Activated CD4-positive, CD25-positive, alpha-beta regulatory T cell treated with anti-CD3 and anti-CD28 coated beads, Interleukin-2, amount 50 U/mL, for 16 hours (primary cell): Measurements from ENCODE around the gene BEX4.

Experiments
- DNase-seq: peaks from one replicate; pipeline ENCODE4 v3.0.0-alpha.2; 2020; ENCODE audit warnings: low read depth, low spot score

The BEX4 gene

DNA sequence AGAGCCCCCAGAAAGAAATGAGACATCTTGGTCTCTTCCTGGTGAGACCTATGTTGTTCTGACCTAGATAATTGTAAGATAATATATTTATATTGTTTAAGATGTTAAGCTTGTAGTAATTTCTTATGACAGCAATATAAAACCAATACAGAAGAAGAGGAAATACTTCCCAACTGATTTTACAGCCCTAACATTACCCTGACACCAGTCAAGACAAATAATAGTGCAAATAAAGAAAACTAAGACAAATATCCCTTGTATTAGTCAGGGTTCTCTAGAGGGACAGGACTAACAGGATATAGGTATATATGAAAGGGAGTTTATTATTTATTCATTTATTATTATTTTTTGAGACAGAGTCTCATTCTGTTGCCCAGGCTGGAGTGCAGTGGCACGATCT is 21.4 kb downstream of the BEX4 start:
- no peak for DNase-seq

DNA sequence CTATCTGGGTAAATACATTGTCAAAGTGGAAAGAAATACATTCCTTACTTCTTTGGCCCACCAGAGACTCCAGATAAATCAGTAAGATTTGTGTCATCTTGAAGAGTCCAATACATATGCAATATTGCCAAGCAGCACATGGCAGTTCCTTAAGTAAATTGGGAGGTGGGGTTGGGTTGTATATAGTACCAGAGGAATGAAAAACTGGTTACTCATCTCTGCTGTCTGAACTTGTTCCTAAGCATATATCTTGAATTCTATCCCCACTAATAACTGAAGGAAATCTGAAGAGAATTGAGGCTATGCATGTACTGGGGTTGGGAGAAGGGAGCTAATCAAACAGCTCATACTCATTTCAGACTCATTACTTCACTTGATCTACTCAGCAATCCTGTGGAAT is 25.2 kb downstream of the BEX4 start:
- DNase-seq = no peak

DNA sequence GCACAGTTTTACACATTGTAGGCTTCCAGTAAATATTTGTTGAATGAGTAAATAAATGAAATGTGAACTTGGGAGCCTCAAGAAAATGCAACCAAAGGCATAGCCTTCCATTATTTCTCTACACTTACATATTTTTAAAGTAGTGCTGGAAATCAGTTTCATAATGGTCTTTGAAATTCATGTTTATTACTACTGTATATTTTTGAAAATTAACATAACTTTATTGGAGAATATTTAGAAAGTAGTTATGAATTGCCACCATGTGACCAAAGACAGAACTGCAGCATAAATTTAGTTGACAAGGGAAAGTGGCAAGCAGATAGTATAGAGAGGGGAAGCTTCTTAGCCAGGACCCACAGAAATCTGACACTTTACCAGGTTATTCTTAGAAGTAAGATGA is 33.6 kb downstream of the BEX4 start:
- no peak for DNase-seq

DNA sequence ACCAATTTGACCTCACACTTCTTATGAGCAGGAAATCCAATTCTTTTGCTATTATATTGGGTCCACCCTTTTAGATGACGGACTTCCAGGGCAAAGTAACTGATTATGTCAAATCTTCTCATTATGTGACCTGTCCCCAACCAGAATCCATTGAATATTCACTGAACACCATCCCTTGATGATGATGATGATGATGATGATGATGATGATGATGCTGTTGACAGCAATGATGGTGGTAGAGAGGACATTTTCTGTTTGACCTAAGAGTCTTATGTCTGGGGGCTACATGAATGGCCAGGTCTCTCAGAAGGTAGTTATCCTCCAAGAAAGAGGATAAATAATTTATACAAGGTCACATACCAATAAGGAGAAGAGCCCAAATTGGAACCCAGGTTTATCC is 34.9 kb downstream of the BEX4 start:
- DNase-seq = no peak

DNA sequence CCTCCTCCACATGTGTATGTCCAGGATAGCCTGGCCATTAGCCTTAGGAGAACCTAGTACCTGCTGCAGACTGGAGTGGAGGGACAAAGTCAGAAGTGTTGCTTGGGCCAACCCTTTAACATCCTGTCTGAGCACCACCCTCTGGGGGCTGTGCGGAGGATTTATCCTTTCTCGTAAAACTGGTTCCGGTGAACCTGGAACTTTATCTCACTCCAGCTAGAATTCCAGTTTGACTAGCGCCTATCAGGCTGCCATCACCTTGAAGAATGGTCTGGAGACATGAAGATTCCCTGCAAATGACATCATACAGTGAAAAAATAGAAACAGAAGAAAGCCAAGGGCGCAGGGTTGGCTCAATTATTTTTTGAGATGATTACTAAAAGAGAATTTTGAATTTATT is 36.1 kb downstream of the BEX4 start:
- no peak for DNase-seq

DNA sequence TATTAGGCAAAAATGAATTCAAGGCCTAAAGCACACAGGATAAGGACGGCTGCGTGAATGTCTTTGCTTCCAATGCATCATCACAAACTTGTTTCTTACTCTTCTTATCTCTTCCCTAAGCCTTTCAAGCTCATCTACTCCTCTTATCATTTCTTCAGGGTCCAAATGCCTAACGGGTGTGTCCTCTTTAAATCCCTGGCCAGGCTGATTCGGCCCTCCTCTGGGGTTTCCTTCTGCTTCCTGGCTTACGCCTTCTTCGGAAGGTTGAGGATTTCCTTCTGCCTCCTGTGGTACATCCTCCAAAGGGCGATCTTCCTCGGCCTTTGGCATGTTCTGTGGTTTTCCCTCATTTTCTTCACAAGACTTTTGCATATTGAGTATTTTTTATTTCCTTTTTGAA is 38.7 kb downstream of the BEX4 start:
- no peak for DNase-seq

DNA sequence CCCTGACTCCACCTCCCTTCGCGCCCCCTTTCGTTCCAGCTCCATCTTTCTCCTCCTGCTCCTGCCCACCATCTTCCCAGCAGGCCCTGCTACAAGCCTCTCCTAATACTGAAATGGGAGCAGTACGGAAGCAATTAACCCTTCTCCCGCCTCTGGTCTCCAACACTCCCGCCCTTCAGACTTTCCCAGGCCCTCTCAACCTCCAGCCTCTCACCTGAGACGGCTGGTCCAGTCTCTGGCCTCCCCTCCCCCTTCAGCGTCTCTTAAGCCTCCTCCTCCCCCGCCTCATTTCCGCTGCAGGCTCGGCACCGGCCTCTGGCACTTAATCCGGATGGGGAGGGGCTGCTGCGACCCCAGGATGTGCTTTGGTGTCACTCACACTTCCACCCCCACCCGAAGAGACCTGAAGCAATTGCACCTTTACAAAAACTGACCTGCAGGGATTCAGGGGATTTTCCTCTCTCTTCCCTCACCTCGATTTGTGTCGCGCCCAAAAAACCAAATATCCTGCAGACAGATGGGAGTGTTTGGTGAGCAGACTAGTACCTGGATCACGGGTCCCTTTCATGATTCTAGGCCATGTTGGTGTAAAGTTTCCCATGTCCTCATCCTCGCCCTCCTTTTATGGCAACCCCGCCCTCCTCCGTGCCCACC is 39.4 kb downstream of the BEX4 start:
- no peak for DNase-seq

DNA sequence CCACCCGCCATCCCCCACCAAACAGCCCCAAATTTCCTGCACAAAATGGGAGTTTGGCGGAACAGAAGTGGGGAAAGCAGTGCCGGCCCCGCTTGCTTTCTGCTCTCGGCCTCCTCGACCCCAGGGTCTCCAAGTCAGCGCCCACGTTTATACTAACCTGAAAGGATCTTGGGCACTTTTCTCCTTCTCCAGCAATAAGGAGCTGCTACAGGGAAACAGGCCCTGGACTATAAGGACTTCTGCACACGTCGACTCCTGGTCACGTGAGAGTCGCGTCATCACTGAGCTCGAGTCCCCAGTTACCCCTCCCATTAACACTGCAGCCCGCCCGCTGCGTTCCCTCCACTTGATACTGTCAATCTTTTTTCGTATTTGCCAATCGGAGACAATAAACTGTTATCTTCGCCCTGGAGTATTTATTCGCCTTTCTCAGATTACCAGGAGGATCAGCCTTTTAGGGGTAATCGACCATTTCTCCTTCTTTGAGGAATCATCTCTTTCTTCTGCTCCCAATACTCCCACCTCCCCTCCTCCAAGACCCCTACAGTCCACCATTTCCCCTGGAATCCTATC is 40.1 kb downstream of the BEX4 start, which contains the start of gene TCEAL8:
TCEAL8 (minus strand) TSS at position 235 of the 573 bp plus-strand sequence. CDS start 1,176 bp downstream, outside the sequence.
- DNase-seq = peak; percentile 21

DNA sequence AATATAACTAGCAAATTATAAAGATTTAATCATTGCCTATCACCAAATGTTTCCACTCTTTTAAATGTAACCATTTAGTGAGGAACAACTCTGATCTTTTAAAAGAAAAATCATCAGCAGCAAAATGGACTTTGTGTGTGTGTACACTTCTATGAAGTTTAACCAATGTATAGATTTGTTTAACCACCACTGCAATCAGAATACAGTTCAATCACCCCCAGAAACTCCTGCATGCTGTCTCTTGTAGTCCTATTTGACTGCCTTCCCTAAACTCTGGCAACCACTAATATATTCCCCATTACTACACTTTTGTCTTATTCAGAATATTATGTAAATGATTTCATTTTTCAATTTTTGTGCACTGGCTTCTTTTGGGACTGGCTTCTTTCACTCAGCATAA is 41.7 kb downstream of the BEX4 start:
- no peak for DNase-seq

DNA sequence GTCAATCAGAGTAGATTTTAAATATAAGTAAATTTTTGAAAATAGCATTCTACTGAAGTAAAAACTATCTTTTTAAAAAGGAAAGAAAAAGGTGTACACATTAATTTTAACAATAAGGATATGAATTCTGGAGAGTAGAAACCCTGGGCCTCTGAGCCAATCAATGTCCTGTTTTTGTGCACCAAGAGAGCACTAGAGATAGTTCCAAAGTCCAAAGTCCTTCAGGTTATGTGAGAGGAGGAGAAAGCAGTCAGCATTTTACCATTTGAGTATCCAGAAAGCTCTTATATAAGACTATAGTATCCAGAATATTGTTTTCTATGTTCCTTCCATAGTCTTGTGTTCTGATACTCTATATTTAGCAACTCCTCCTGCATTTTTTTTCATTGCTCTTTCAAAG is 43.4 kb downstream of the BEX4 start:
- no peak for DNase-seq
